ENCODE data around the gene GPR108. TPM values are rescaled to one million over a fixed set of nuclear protein-coding genes. Genes with fewer than 3 reads are reported as not detected.
"Not testable (repeated sequence)": the region's sequence is repeated elsewhere in the genome, so short reads cannot be mapped to it uniquely, and the experiment has no call there.

The GPR108 gene
- total RNA-seq, 2 experiments from 2014 or later = 72.1 to 75.4 TPM

GRCh38 chr19:6717036-6717435, 20.3 kb downstream of the GPR108 start:
- peaks cover 4% of the 10 kb centered on the region for H3K4me1 Mint-ChIP-seq (ENCODE audit: low read depth)
- CTCF ChIA-PET = no interaction called here
- peaks cover 1% of the 10 kb centered on the region for H3K27me3 Mint-ChIP-seq
- H3K36me3 Mint-ChIP-seq = no peaks in the 10 kb centered on the region
- no peaks in the 10 kb centered on the region for H3K9me3 Mint-ChIP-seq
- H3K4me3 Mint-ChIP-seq = no peak overlapping the region
- peak overlapping the region; percentile 7 for H3K27ac Mint-ChIP-seq
- POLR2A ChIA-PET = no interaction called here
- intact Hi-C loops (cut with micrococcal nuclease) = no loop called here
- peak; percentile 24 for DNase-seq

GRCh38 chr19:6716610-6716970, 20.8 kb downstream of the GPR108 start:
- no peaks in the 10 kb centered on the region for H3K36me3 Mint-ChIP-seq
- no peaks in the 10 kb centered on the region for H3K9me3 Mint-ChIP-seq
- no peak for DNase-seq
- CTCF ChIA-PET = no interaction called here
- intact Hi-C loops (cut with micrococcal nuclease) = no loop called here
- peaks cover 4% of the 10 kb centered on the region for H3K4me1 Mint-ChIP-seq (ENCODE audit: low read depth)
- no peak overlapping the region for H3K4me3 Mint-ChIP-seq
- H3K27me3 Mint-ChIP-seq = peaks cover 1% of the 10 kb centered on the region
- POLR2A ChIA-PET = no interaction called here
- H3K27ac Mint-ChIP-seq = no peak overlapping the region

GRCh38 chr19:6714749-6715555, 22.4 kb downstream of the GPR108 start:
- H3K36me3 Mint-ChIP-seq = no peaks in the 10 kb centered on the region
- CTCF ChIA-PET = interaction anchor here (1.2 kb wide), 1 partner anchor 22 kb away, joined by 6 read pairs; the partner anchor contains the start of gene GPR108
- no peak overlapping the region for H3K27ac Mint-ChIP-seq
- no peak overlapping the region for H3K4me3 Mint-ChIP-seq
- intact Hi-C loops (cut with micrococcal nuclease) = no loop called here
- H3K9me3 Mint-ChIP-seq = no peaks in the 10 kb centered on the region
- H3K27me3 Mint-ChIP-seq = peaks cover 16% of the 10 kb centered on the region
- peaks cover 13% of the 10 kb centered on the region for H3K4me1 Mint-ChIP-seq (ENCODE audit: low read depth)
- DNase-seq = no peak
- POLR2A ChIA-PET = no interaction called here

GRCh38 chr19:6713773-6714692, 23.3 kb downstream of the GPR108 start:
- peaks cover 23% of the 10 kb centered on the region for H3K27me3 Mint-ChIP-seq
- no peak overlapping the region for H3K4me3 Mint-ChIP-seq
- no peak for DNase-seq
- intact Hi-C loops (cut with micrococcal nuclease) = no loop called here
- H3K27ac Mint-ChIP-seq = no peak overlapping the region
- CTCF ChIA-PET = no interaction called here
- peaks cover 14% of the 10 kb centered on the region for H3K4me1 Mint-ChIP-seq (ENCODE audit: low read depth)
- H3K9me3 Mint-ChIP-seq = no peaks in the 10 kb centered on the region
- POLR2A ChIA-PET = no interaction called here
- no peaks in the 10 kb centered on the region for H3K36me3 Mint-ChIP-seq

- intact Hi-C loops (cut with micrococcal nuclease) = no loop called here
- ChIA-PET POLR2A (no interaction called here), CTCF (interaction anchor here (0.5 kb wide), 1 partner anchor 39 kb away, joined by 3 read pairs; no protein-coding TSS in a partner anchor)
- H3K27ac Mint-ChIP-seq = no peak overlapping the region
- H3K9me3 Mint-ChIP-seq = no peaks in the 10 kb centered on the region
- no peak for DNase-seq
- H3K4me1 Mint-ChIP-seq (ENCODE audit: low read depth) = peaks cover 14% of the 10 kb centered on the region
- H3K27me3 Mint-ChIP-seq = peaks cover 26% of the 10 kb centered on the region
- no peaks in the 10 kb centered on the region for H3K36me3 Mint-ChIP-seq
- no peak overlapping the region for H3K4me3 Mint-ChIP-seq
Observed at GRCh38 chr19:6712692-6713670, 24.4 kb downstream of the GPR108 start.

- POLR2A ChIA-PET = no interaction called here
- Mint-ChIP-seq H3K4me3 (no peak overlapping the region), H3K36me3 (no peaks in the 10 kb centered on the region), H3K9me3 (no peaks in the 10 kb centered on the region), H3K4me1 (ENCODE audit: low read depth) (peaks cover 10% of the 10 kb centered on the region), H3K27me3 (peaks cover 25% of the 10 kb centered on the region), H3K27ac (no peak overlapping the region)
- CTCF ChIA-PET = no interaction called here
- intact Hi-C loops (cut with micrococcal nuclease) = no loop called here
- DNase-seq = no peak
Observed at GRCh38 chr19:6712231-6712630, 25.1 kb downstream of the GPR108 start.

GRCh38 chr19:6711605-6712004, 25.8 kb downstream of the GPR108 start:
- H3K27me3 Mint-ChIP-seq = peaks cover 25% of the 10 kb centered on the region
- DNase-seq = no peak
- H3K27ac Mint-ChIP-seq = no peak overlapping the region
- ChIA-PET CTCF (interaction anchor here (0.9 kb wide), 1 partner anchor 50 kb away, joined by 3 read pairs; no protein-coding TSS in a partner anchor), POLR2A (no interaction called here)
- H3K4me3 Mint-ChIP-seq = no peak overlapping the region
- H3K36me3 Mint-ChIP-seq = no peaks in the 10 kb centered on the region
- H3K4me1 Mint-ChIP-seq (ENCODE audit: low read depth) = peaks cover 10% of the 10 kb centered on the region
- intact Hi-C loops (cut with micrococcal nuclease) = no loop called here
- no peaks in the 10 kb centered on the region for H3K9me3 Mint-ChIP-seq

GRCh38 chr19:6711078-6711361, 26.4 kb downstream of the GPR108 start:
- ChIA-PET CTCF (interaction anchor here (0.9 kb wide), 1 partner anchor 50 kb away, joined by 3 read pairs; no protein-coding TSS in a partner anchor), POLR2A (no interaction called here)
- Mint-ChIP-seq H3K4me1 (ENCODE audit: low read depth) (peaks cover 10% of the 10 kb centered on the region), H3K9me3 (no peaks in the 10 kb centered on the region), H3K36me3 (no peaks in the 10 kb centered on the region), H3K4me3 (no peak overlapping the region), H3K27ac (no peak overlapping the region), H3K27me3 (peaks cover 25% of the 10 kb centered on the region)
- DNase-seq = no peak
- intact Hi-C loops (cut with micrococcal nuclease) = no loop called here

GRCh38 chr19:6710273-6711077, 26.9 kb downstream of the GPR108 start:
- ChIA-PET POLR2A (no interaction called here), CTCF (interaction anchor here (0.9 kb wide), 1 partner anchor 49 kb away, joined by 3 read pairs; no protein-coding TSS in a partner anchor)
- intact Hi-C loops (cut with micrococcal nuclease) = no loop called here
- Mint-ChIP-seq H3K4me1 (ENCODE audit: low read depth) (peaks cover 10% of the 10 kb centered on the region), H3K36me3 (no peaks in the 10 kb centered on the region), H3K4me3 (no peak overlapping the region), H3K27ac (no peak overlapping the region), H3K27me3 (peaks cover 25% of the 10 kb centered on the region), H3K9me3 (no peaks in the 10 kb centered on the region)
- DNase-seq = peak; percentile 42

GRCh38 chr19:6709549-6709948, 27.8 kb downstream of the GPR108 start:
- H3K9me3 Mint-ChIP-seq = no peaks in the 10 kb centered on the region
- H3K4me3 Mint-ChIP-seq = no peak overlapping the region
- ChIA-PET POLR2A (no interaction called here), CTCF (no interaction called here)
- no peak for DNase-seq
- H3K4me1 Mint-ChIP-seq (ENCODE audit: low read depth) = peaks cover 10% of the 10 kb centered on the region
- peaks cover 25% of the 10 kb centered on the region for H3K27me3 Mint-ChIP-seq
- H3K36me3 Mint-ChIP-seq = no peaks in the 10 kb centered on the region
- intact Hi-C loops (cut with micrococcal nuclease) = no loop called here
- no peak overlapping the region for H3K27ac Mint-ChIP-seq

GRCh38 chr19:6708913-6709312, 28.5 kb downstream of the GPR108 start:
- CTCF ChIA-PET; H3K27ac Mint-ChIP-seq; H3K9me3 Mint-ChIP-seq; H3K36me3 Mint-ChIP-seq; DNase-seq; POLR2A ChIA-PET; intact Hi-C loops (cut with micrococcal nuclease); H3K4me3 Mint-ChIP-seq: not testable (repeated sequence)
- H3K27me3 Mint-ChIP-seq = peaks cover 25% of the 10 kb centered on the region
- H3K4me1 Mint-ChIP-seq (ENCODE audit: low read depth) = peaks cover 10% of the 10 kb centered on the region

Data from activated CD4-positive, alpha-beta memory T cell treated with anti-CD3 and anti-CD28 coated beads for 36 hours (primary cell).